Dedifferentiated amniotic fluid mesenchymal stem cell (primary cell): ENCODE data around the gene RGPD3.
"Not testable (repeated sequence)": the region's sequence is repeated elsewhere in the genome, so short reads cannot be mapped to it uniquely, and the experiment has no call there.

Experiments
- DNase-seq: peaks from one replicate; pipeline ENCODE4 v3.0.0-alpha.2; 2016; ENCODE audit errors: extremely low spot score

Gene RGPD3

DNA sequence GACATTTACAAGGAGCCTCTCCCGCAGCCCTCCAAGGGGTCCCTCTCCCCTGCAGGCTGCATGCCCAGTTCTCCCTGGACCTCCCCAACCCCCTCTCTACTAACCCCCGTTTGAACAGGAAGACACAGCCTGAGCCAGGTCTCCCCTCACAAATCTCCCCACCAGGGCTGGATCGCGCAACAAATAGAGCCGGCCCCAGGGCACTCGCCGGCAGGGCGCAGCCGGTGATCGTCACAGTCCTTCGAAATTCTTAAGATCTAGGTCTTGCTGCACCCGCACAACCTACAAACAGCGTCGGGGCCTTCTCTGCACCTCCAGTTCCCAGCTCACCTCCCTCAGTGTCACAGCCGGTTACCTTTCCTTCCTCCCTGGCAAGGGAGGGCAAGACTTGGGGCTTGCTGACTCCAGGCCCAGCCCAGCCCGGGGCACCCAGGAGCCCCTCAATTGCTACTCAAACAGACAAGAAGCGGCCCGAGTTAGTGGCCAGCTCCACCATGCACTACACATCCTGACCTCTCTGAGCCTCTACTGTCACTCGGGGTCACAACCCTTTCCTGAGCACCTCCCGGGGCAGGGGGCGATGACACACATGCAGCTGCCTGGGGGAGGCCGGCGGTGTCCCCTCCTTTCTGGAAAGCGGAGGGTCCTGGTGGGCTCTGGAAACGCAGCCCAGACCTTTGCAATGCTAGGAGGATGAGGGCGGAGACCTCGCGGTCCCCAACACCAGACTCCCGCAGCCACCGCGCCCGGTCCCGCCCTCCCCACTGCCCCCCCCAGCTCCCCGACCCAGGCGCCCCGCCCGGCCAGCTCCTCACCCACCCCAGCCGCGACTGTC lies 18.6 kb upstream of the RGPD3 start, which contains the start of gene CD8B2:
Gene CD8B2, plus strand, starts transcription at position 814 of the 835 bp plus-strand sequence. CDS start 63 bp downstream, outside the sequence.
- DNase-seq = not testable (repeated sequence)

DNA sequence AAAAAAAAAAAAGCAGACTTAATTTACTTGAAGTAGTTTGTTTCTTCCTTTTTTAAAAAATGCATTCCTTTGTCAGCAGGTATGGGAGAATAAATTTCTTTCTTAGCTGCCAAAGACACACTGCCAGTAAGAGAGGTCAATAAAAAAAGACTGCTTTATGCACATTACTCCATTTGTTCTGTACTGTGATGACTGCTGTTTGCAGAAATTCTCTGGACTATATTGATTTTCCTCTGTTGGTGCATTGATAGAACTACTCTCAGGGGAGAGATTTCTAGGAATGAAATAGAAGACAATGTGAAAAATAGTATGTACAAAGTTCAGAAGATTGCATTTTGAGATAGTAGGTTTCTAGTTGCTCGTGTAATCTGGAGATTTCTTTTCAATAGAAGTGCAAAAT lies 11.3 kb upstream of the RGPD3 start:
- DNase-seq = not testable (repeated sequence)

DNA sequence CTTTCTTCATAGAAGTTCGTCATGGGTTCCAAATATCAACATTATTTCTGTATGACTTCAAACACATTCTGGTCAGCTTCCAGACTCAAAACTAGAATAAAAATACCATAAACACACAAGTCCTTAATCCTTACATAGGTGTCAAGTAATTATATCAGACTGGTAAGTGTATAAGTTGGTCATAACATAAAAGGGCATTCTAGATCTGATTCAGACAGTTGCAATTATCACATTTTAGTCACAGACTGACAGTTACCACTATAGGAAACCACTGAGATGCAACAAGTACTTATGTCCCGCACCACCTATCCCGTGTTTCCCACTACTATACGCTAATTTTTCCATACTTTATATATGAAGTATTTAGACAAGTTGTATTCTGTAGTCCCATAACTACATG lies 9.4 kb upstream of the RGPD3 start:
- not testable (repeated sequence) for DNase-seq

DNA sequence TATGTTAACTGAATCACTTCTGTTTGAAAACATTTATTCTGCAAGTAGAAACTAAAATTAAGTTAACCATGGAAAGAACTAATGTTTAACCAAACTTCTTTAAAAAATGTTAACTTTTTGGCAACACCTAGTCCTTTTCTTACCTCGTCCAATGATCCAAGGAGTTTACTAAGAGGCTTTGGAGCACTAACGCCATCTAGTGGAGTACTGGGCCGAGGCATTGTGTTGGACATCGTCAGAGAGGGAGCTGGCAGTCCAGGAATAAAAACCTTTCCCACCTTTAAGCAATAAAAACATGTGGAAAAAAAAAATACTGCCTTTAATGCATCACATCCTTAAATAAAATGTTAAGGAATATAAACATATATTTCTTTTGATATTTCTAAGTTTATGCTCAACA lies 2.4 kb upstream of the RGPD3 start:
- not testable (repeated sequence) for DNase-seq

DNA sequence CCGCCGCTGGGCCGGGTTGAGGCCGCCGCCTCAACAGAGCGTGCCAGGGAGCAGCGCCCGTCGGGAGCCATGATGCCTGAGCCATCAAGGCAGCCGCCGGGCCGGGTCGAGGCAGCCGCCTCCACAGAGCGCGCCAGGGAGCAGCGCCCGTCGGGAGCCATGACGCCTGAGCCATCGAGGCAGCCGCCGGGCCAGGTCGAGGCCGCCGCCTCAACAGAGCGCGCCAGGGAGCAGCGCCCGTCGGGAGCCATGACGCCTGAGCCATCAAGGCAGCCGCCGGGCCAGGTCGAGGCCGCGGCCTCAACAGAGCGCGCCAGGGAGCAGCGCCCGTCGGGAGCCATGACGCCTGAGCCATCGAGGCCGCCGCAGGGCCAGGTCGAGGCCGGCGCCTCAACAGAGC lies 697 bp downstream of the RGPD3 start:
- DNase-seq = not testable (repeated sequence)

DNA sequence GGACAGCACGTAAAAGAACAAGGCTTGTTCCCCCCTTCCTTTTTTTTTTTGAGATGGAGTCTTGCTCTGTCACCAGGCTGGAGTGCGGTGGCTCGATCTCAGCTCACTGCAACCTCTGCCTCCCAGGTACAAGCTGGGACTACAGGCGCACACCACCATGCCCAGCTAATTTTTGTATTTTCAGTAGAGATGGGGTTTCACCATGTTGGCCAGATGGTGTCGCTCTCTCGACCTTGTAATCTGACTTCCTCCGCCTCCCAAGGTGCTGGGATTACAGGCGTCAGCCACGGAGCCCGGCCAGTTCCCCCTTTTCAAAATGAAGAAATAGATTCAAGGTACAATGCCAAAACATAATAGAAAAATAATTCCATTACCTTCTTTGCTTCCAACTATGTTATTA lies 6.3 kb downstream of the RGPD3 start:
- DNase-seq = not testable (repeated sequence)

DNA sequence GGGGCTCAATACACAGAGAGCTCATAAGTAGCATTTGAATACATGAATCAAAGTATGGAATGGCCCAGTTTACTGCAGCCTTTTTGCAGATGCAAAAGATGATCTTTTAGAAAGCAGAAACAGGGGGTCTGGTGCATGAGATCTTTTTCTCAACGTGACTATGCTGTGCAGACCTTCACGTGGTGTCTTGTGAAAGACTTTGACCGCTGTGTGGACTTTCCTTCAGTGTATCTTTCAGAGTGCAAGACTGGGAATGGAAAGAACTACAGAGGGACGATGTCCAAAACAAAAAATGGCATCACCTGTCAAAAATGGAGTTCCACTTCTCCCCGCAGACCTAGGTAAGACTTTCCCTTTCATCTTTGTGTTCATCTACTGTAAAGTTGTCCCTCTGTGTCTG lies 77.5 kb downstream of the RGPD3 start:
- DNase-seq = not testable (repeated sequence)

DNA sequence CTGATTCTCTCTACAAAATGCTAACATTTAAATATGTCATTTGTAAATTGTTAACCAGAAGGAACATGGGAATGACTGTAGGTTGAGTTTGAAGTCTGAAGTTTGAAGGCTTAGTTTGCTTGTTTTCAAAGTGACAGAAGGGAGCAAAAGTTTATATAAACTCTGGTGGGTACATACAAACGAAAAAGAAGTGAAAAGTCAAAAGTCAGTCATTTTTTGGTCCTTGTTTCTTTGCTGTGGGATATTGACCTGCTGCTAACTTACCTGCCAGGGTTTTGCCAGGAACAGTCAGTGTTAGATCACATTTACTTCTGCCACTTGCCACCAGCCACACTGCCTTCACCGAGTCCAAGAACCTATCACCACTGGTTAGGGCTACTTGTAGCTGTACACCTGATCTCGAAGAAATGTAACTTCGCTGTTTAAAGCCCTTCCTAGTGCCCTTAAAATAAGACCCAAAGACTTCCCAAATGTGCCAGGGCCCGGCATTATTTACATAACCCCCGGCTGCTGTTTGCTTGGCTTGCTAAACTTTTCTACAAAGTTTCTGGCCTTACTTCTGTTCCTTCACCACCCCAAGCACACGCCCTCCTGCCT lies 79.3 kb downstream of the RGPD3 start:
- DNase-seq = not testable (repeated sequence)

DNA sequence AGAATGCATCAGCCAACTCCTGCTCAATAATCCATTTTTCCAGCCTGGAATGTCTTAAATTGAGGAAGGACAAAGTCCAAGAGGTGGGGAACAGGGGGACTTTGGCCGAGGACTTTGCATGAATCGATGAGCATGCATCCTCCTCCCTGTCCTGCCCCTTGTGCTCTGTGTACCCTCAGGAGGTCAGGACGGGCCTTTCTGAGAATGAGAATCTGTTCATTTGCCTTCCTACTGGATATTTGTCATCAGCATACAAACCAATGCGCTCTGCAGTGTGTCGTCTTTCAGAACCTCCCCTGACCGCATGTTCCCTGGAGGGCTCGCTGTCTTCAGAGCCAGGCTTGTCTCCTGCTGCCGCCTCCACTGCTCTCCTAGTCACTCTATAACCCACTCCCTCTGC lies 83.7 kb downstream of the RGPD3 start:
- DNase-seq = not testable (repeated sequence)

DNA sequence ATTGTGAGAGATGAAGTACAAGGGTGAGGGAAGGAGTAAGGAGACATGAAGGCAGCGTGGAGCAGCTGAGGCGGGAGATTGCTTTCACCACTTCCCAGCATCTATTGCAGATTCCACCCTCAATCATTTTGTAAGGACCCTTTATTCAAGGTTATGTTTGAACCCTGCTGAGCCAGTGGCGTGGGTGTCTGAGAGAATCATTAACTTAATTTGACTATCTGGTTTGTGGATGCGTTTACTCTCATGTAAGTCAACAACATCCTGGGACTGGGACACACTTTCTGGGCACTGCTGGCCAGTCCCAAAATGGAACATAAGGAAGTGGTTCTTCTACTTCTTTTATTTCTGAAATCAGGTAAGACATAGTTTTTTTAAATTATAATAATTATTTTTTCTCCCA lies 86.3 kb downstream of the RGPD3 start:
- not testable (repeated sequence) for DNase-seq

DNA sequence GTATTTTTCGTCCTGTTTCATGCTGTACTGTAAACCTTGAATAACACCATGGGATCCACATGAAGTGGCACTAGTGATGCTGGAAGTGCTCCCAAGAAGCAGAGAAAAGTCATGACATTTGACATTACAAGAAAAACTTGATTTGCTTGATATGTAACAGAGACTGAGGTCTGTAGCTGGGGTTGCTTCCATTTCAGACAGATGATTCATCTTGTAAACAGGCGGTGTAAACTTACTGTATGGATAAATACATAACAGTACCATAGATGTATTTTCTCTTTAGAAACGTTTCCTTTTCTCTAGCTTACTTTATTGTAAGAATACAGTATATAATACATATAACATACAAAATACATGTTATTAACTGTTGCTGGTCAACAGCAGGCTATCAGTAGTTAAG lies 88.6 kb downstream of the RGPD3 start:
- DNase-seq = not testable (repeated sequence)

DNA sequence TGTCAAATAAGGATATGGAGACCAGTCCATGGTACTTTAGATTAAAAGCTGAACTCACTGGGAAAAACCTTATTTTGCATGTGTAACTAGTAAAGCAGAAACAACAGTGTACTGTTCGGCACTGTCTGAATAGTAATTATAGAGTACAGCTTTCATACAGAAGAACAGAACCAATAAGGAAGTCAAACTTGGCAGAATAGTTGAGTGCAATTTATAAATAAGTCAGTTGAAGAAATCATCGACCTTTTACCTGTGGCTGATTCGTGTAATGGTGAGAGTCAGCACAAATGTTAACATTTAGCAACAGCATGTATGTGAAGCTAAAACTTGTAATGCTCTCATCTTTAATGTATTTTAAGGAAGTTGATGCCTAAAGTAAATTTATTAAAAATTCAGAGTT lies 99.0 kb downstream of the RGPD3 start:
- not testable (repeated sequence) for DNase-seq

DNA sequence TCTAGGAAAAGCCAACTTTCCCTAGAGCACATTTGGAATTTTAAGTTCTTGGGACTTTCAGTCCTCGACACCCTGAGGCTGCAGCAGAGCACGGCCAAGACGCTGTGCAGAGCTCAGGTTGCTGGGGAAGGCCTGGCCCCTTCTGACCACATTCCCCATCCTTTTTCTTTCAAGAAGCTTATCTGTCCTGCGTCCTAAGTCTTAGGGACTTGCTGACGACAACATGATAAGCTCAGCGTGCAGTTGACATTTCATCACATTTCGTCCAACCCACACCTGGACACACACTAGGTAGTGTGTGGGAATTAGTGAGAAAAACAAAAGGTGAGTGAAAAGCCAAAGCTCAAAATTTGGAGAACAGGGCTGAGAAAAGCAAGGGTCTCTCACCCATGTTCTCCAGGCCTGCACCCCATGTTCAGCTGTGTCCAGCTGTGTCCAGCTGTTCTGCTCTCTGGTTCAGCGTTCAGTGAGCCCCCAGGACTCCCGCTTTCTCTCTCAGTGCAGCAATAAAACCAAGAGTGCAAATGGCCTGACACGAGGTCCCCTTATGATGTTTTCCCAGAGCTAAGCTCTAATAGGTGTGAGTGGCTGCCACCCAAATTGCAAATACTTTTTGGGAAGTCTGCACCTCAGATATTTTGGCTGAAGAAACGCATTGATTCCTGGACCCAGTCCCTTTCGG lies 101.9 kb downstream of the RGPD3 start:
- DNase-seq = no peak

DNA sequence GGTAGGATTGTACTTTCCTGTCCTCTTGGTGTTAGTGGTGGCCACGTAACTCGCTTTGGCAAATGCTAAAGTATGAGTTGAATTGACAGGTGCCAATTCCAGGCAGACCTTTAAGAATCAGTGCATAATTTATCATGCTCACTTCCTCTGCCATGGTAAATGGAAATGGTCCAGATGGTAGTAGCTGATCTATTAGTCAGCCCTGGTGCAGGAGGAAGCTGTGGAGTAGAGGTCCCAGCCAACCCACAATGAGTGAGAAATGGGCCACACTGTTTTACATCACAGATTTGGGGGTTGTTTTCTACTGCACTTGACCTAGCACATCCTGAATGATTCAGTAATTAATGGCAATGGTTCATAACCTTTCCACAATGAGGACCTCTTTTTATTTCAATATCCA lies 104.4 kb downstream of the RGPD3 start:
- no peak for DNase-seq

DNA sequence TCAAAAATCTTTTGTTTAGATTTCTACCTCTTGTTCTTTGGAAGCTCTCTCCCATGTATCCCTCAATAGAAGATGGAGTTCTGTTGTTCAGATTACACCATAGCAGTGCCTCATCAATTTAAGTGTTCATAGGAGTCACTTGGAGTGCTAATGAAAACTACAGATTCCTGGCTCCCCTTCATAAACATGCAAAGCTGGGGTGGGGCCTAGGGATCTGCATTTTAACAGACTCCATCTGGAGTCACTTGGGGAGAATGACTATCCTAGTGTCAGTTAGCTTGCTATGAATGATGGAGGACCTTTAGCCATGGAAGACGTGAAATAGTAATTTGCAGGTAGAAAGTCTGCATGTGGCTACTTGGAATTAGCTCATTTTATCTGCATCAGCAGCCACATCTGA lies 105.4 kb downstream of the RGPD3 start:
- DNase-seq = no peak

DNA sequence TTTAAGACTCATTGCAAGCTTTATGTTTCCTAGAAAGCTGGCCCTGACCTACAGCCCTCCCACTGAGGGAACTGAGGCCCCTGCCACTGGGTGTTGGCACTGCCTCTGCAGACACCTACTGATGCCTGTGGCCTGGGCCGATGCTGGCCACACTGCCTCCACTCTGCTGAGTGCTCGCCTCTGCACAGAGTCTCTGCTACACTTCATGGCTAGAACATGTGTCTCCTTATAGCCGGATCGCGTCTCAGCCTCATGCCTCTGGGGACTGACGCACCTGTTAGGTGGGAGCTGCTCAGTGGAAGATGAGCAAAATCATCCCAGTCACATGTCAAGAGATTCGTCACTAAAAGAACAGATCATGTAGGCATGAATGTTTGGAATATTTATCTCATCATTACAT lies 108.7 kb downstream of the RGPD3 start:
- DNase-seq = no peak

DNA sequence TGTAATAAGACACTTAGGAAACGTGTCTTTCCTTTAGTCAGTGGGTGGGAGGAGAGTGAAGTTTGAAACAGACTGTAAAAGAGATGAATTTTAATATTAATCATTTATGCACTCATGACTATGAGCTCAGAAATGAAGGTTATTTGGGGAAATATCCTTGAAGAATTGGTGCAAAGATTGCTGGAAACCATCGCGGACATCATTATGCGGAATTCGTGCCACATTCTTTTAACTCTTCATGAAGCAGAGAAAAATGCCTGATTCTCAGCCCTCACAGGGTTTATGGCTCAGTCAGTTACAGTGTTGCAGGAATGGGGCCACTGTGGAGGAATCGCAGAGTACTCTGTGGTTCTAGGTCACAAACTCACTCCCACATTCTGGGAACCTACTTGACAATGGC lies 109.7 kb downstream of the RGPD3 start:
- DNase-seq = no peak

DNA sequence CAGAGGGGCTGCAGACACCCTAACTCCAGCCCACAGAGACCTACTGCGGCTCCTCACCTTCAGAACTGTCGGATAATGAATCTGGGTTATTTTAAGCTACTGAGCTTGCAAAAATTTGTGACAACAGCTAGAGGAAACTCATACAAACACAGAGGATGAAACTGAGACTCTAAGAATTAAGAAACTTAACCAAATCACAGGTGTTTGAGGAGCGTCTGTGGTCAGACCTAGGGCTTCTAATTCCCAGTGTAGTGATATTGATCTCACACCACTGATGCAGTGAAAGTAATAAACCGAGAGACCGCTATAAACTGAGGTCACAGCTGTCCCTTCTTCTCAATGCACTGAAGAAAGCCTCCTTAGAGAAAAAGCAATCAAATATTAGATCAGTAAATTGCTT lies 110.1 kb downstream of the RGPD3 start:
- no peak for DNase-seq

DNA sequence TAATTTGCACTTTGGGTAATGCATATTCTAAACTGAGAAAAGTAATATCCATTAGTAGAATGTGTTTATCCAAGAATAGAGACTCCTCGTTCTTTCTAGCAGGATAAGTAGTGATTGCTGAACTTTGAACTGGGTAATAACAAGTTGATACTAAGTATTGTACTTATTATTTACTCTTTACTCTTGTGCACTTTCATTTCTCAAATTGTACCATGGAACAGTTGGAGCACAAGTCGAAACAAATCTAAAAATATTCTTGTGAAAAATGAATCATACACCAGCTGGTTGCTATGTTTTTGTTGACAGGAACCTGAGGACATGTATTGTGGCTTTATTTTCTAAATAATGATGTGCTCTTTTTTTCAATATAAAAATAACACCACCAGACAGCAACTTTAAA lies 111.9 kb downstream of the RGPD3 start:
- DNase-seq = no peak

DNA sequence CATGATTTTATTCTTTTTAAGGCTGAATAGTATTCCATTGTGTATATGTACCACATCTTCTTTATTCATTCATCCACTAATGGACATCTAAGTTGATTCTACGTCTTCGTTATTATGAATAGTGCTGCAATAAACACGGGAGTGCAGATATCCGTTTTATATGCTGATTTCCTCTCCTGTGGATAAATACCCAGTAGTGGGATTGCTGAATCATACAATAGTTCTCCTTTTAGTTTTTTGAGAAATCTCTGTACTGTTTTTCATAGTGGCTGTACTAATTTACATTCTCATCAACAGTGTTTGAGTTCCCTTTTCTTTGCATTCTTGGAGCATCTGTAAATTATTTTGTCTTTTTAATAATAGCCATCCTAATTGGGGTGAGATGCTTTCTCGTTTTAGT lies 114.5 kb downstream of the RGPD3 start:
- no peak for DNase-seq

DNA sequence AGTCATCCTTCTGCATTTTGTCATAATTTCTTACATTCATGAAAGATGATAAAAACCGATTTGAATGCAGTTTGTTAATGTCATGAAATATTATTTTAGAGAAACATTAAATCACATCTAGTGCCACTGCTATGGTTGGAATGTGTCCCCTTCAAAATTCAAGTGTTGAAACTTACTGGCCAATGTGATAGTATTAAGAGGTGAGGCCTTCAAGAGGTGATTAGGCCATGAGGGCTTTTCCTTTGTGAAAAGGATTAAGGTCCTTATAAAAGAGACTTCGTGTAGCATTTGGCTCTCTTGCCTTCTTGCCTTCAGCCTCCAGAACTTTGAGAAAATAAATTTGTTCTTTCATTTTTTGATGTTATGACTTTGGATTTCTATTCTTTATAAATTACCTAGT lies 117.2 kb downstream of the RGPD3 start:
- DNase-seq = no peak

DNA sequence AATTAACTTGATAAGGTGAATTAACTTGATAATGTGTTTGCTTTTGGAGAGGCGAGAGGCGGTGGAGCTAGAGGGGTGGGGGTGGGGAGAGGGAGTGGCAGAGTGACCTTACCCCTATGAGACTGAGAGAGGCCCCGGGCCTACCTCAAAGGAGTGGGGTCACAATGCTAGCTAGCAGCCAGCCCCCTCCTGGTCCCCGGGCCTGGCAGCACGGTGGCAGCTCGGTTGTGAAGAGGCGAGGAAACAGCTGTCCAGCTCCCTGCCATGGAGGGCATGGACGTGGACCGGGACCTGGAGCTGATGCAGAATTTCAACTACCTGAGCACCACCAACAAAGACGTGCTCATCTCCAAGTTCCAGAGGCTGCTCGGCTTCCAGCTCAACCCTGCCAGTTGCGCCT lies 123.9 kb downstream of the RGPD3 start:
- DNase-seq = no peak

DNA sequence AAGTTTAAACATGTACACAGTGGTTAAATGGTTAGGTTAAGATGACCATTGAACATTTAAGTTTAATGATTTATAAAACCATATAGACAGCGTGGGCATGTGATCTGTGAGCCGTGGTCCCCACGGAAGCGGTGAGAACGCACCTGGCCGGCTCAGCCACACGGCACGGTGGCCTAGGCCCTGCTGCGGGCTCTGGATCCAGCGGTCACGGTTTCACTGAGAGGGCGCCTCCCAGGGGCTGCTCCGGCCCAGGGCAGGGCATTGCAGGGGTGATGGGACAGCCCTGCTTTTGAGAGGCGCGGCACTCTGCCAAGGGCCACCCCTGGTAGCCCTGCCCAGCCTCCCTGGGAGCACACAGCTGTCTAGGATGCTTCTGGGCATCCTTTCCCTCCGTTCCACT lies 124.9 kb downstream of the RGPD3 start:
- DNase-seq = no peak
